Thyroid gland (tissue), 4 donors: ENCODE results near the gene TMEM256. TPM values are rescaled to one million over a fixed set of nuclear protein-coding genes. Genes with fewer than 3 reads are reported as not detected.
"Not testable (repeated sequence)": the region's sequence is repeated elsewhere in the genome, so short reads cannot be mapped to it uniquely, and the experiment has no call there.

ENCODE experiments used
- DNase-seq, 2 donors: peaks; one replicate each; pipeline ENCODE4 v3.0.0-alpha.2; 2019
- H3K27ac ChIP-seq, 3 donors: fragments of 200-600 bp; sonication (generic); 1 replicate in 2 of 3; 2 replicates in 1 of 3; pipeline ENCODE4 v1.5.1; 2016 to 2019; ENCODE audit warnings: mild to moderate bottlenecking in 1 of 3, moderate library complexity in 1 of 3
- H3K27me3 ChIP-seq: fragments of 200-600 bp; sonication (generic); one replicate; pipeline ENCODE4 v1.5.1; 2019
- H3K36me3 ChIP-seq, 2 donors: fragments of 200-600 bp; sonication (generic); one replicate each; pipeline ENCODE4 v1.5.1; 2016 to 2019
- H3K4me1 ChIP-seq, 2 donors: fragments of 200-600 bp; sonication (generic); one replicate each; pipeline ENCODE4 v1.5.1; 2017 to 2019
- H3K4me3 ChIP-seq, 3 donors: fragments of 200-600 bp; sonication (generic); replicated peaks in 1 of 3; 1 replicate in 2 of 3; 2 replicates in 1 of 3; pipeline ENCODE4 v1.5.1; 2016; ENCODE audit warnings: mild to moderate bottlenecking in 1 of 3
- H3K9me3 ChIP-seq: fragments of 200-600 bp; sonication (generic); one replicate; pipeline ENCODE4 v1.5.1; 2017
- CTCF ChIP-seq, 6 experiments: fragments of 200-600 bp in 3 of 6; fragments of 450-650 bp in 3 of 6; sonication (generic) in 3 of 6; IDR thresholded peaks; one replicate each; pipeline ENCODE4 v1.5.1; 2016 to 2019; ENCODE audit warnings: antibody characterized with exemption in 6 of 6, mild to moderate bottlenecking in 2 of 6, inconsistent platforms in 1 of 6, moderate library complexity in 1 of 6
- POLR2A ChIP-seq, 2 donors: fragments of 450-650 bp; IDR thresholded peaks; one replicate each; pipeline ENCODE4 v1.6.1; 2017; ENCODE audit warnings: antibody characterized with exemption in 2 of 2, mild to moderate bottlenecking in 2 of 2, moderate library complexity in 1 of 2
- WGBS, 2 donors: methylation state at CpG; one replicate each; pipeline ENCODE4 v1.1.5; 2017; 5-methylcytosine and 5-hydroxymethylcytosine counted together
- intact Hi-C: fragments of 100-400 bp; cut with DNase I; formaldehyde crosslinking; loops from one replicate; pipeline ENCODE4 v1.15.1; 2023
- total RNA-seq, 4 donors: library from RNA; depleted of rRNA; stranded (reverse); fragments of >200 nt; gene quantifications; one replicate each; pipeline ENCODE4 v1.2.3, GENCODE V29; 2016

Gene TMEM256
- total RNA-seq, 4 donors from 2014 or later, result 27.8 to 133 (median 35.2) TPM

GRCh38 chr17:7369825-7370224 is 34.1 kb downstream of the TMEM256 start:
- intact Hi-C loops, result no loop called here
- TF ChIP-seq CTCF (IDR thresholded peaks at IDR 0.05), result no peak
- TF ChIP-seq POLR2A (IDR thresholded peaks at IDR 0.05), result no peak
- Histone ChIP-seq H3K27ac (no peak overlapping the region), H3K4me3 (no peak overlapping the region), H3K36me3 (no peaks in the 10 kb centered on the region), H3K4me1 (no peaks in the 10 kb centered on the region), H3K27me3 (no peaks in the 10 kb centered on the region), H3K9me3 (no peaks in the 10 kb centered on the region)
- DNase-seq, result no peak
- 71 to 93% methylated on average over 5 of the region's 5 CpGs for WGBS, 2 donors

- H3K27me3 ChIP-seq, DNase-seq, H3K27ac ChIP-seq, H3K36me3 ChIP-seq, intact Hi-C loops, H3K9me3 ChIP-seq, H3K4me3 ChIP-seq, H3K4me1 ChIP-seq: not testable (repeated sequence)
- WGBS, 2 donors, result 84% methylated on average over 5 of the region's 5 CpGs
These were observed 35.3 kb downstream of the TMEM256 start for GRCh38 chr17:7368599-7368994.

- no peak for TF ChIP-seq POLR2A (IDR thresholded peaks at IDR 0.05)
- TF ChIP-seq CTCF (IDR thresholded peaks at IDR 0.05), result no peak
- Histone ChIP-seq H3K4me1 (no peaks in the 10 kb centered on the region), H3K27ac (no peak overlapping the region), H3K27me3 (no peaks in the 10 kb centered on the region), H3K36me3 (no peaks in the 10 kb centered on the region), H3K9me3 (no peaks in the 10 kb centered on the region), H3K4me3 (no peak overlapping the region)
- intact Hi-C loops, result no loop called here
- WGBS, 2 donors, result 74 to 75% methylated on average over 13 of the region's 13 CpGs
- no peak for DNase-seq
These were observed 35.8 kb downstream of the TMEM256 start for GRCh38 chr17:7367918-7368598.

- Histone ChIP-seq H3K4me1 (no peaks in the 10 kb centered on the region), H3K36me3 (no peaks in the 10 kb centered on the region), H3K9me3 (no peaks in the 10 kb centered on the region), H3K27me3 (no peaks in the 10 kb centered on the region), H3K27ac (no peak overlapping the region), H3K4me3 (no peak overlapping the region)
- 77 to 79% methylated on average over 8 of the region's 8 CpGs for WGBS, 2 donors
- no peak for DNase-seq
- TF ChIP-seq POLR2A (IDR thresholded peaks at IDR 0.05), result no peak
- TF ChIP-seq CTCF (IDR thresholded peaks at IDR 0.05), result no peak
- intact Hi-C loops, result no loop called here
These were observed 36.8 kb downstream of the TMEM256 start for GRCh38 chr17:7367083-7367482.

GRCh38 chr17:7365963-7366362 is 37.9 kb downstream of the TMEM256 start:
- DNase-seq, result not testable (repeated sequence)

GRCh38 chr17:7363311-7363710 is 40.6 kb downstream of the TMEM256 start:
- TF ChIP-seq POLR2A (IDR thresholded peaks at IDR 0.05), result no peak
- TF ChIP-seq CTCF (IDR thresholded peaks at IDR 0.05), result no peak
- no peak for DNase-seq
- Histone ChIP-seq H3K4me1 (no peaks in the 10 kb centered on the region), H3K9me3 (no peaks in the 10 kb centered on the region), H3K36me3 (no peaks in the 10 kb centered on the region), H3K27me3 (no peaks in the 10 kb centered on the region), H3K27ac (no peak overlapping the region), H3K4me3 (no peak overlapping the region)
- intact Hi-C loops, result loop anchor here (5.0 kb wide), 1 partner anchor 59 kb away; the partner anchor contains the start of gene SPEM1
- 91 to 96% methylated on average over 6 of the region's 6 CpGs for WGBS, 2 donors

More at GRCh38 chr17:7365963-7366362, 37.9 kb downstream of the TMEM256 start:
- H3K4me3 ChIP-seq, H3K27me3 ChIP-seq, H3K27ac ChIP-seq, H3K4me1 ChIP-seq, H3K36me3 ChIP-seq, intact Hi-C loops, H3K9me3 ChIP-seq: not testable (repeated sequence)
- WGBS, 2 donors, result 91 to 92% methylated on average over 6 of the region's 7 CpGs
